Kidney (tissue), 14 donors: ENCODE measurements around the gene TMEM54. TPM values are rescaled to one million over a fixed set of nuclear protein-coding genes. Genes with fewer than 3 reads are reported as not detected.

Experiments
- DNase-seq, 5 donors: peaks; one replicate each; pipeline ENCODE4 v3.0.0-alpha.2; 2013 to 2020
- FAIRE-seq: peaks from 2 replicates; lab custom pipeline; 2012; peaks lifted over from hg19 to GRCh38; lab: Jason Lieb, UNC
- H3K27ac ChIP-seq, 2 donors: one replicate each; pipeline ENCODE4 v1.7.0; 2013; ENCODE audit warnings: low read depth in 2 of 2, low read length in 2 of 2, inconsistent platforms in 1 of 2
- H3K27me3 ChIP-seq: one replicate; pipeline ENCODE4 v1.7.1; 2013; ENCODE audit warnings: low read length, inconsistent platforms; ENCODE audit not compliant: control insufficient read depth, insufficient read depth
- H3K36me3 ChIP-seq, 3 donors: one replicate each; pipeline versions ENCODE4 v1.7.0 to v1.7.1; 2013; ENCODE audit warnings: low read length in 3 of 3, control low read depth in 1 of 3, inconsistent platforms in 1 of 3; ENCODE audit not compliant: insufficient read depth in 3 of 3, control insufficient read depth in 2 of 3
- H3K4me1 ChIP-seq, 3 donors: one replicate each; pipeline versions ENCODE4 v1.7.0 to v1.7.1; 2013; ENCODE audit warnings: low read length in 3 of 3, inconsistent platforms in 1 of 3, low read depth in 1 of 3; ENCODE audit not compliant: control insufficient read depth in 2 of 3, insufficient read depth in 2 of 3
- H3K4me3 ChIP-seq, 3 donors: one replicate each; pipeline versions ENCODE4 v1.7.0 to v1.8.1; 2013; ENCODE audit warnings: low read length in 3 of 3, control low read depth in 1 of 3, inconsistent platforms in 1 of 3
- H3K9ac ChIP-seq, 3 donors: one replicate each; pipeline versions ENCODE4 v1.7.0 to v1.7.1; 2013; ENCODE audit warnings: low read length in 3 of 3, control low read depth in 1 of 3, inconsistent platforms in 1 of 3
- H3K9me3 ChIP-seq, 3 donors: one replicate each; pipeline versions ENCODE4 v1.7.0 to v1.7.1; 2013; ENCODE audit warnings: low read length in 3 of 3, control low read depth in 1 of 3, inconsistent platforms in 1 of 3; ENCODE audit not compliant: control insufficient read depth in 2 of 3, insufficient read depth in 1 of 3
- CTCF ChIP-seq: IDR thresholded peaks from 3 replicates; pipeline ENCODE4 v1.5.1; 2012; ENCODE audit warnings: mild to moderate bottlenecking, moderate library complexity, borderline replicate concordance; ENCODE audit not compliant: insufficient read depth; ENCODE audit errors: extremely low read depth
- intact Hi-C: fragments of 100-400 bp; cut with DNase I; formaldehyde crosslinking; loops from one replicate; pipeline ENCODE4 v1.11.1; 2022
- polyA plus RNA-seq: library from polyadenylated mRNA; stranded (reverse); fragments of 350-450 nt; fragmentation: Illumina TruSeq; extraction: RNeasy Lipid Tissue Mini Kit (QIAGEN cat#74804); gene quantifications from one replicate; pipeline ENCODE4 v1.2.3, GENCODE V29; 2014; ENCODE audit warnings: low read depth, low replicate concordance; ENCODE audit not compliant: insufficient read depth
- total RNA-seq: library from RNA; stranded (reverse); fragmentation: NEBNext Ultra II Directional; extraction: Animal tissue kit (Norgen Biotek cat#: 25700); gene quantifications from one replicate; pipeline ENCODE4 v1.2.1, GENCODE V29; 2021
- donor health status: control.
- donor health status: control.
- donor health status: control.
- donor health status: control.
- donor health status: control.
- donor health status: DM: yes; HTN: yes; CAD: no.
- donor health status: Normal renal cell carcinoma (clear cell type).

TMEM54 gene
- total and polyA plus RNA-seq, 2 donors from 2014 or later, result 45.9 to 55.2 TPM

GRCh38 chr1:32900371-32900955 is 726 bp downstream of the TMEM54 start:
- peaks cover 0 to 8% (median 0%) of the 10 kb centered on the region in 3 donors for H3K4me1 ChIP-seq
- H3K27ac ChIP-seq, result no peak overlapping the region
- H3K36me3 ChIP-seq, result no peaks in the 10 kb centered on the region
- peak overlapping the region in 2 of 3 donors; percentile 60 to 75 for H3K9ac ChIP-seq
- peak overlapping the region in 2 of 3 donors; percentile 55 to 63 for H3K4me3 ChIP-seq
- intact Hi-C loops, result no loop called here
- no peaks in the 10 kb centered on the region for H3K27me3 ChIP-seq
- FAIRE-seq (no peak), DNase-seq (peak in 1 of 5 donors; percentile 48)
- no peak for TF ChIP-seq CTCF
- no peaks in the 10 kb centered on the region for H3K9me3 ChIP-seq

- FAIRE-seq, result no peak
- no peaks in the 10 kb centered on the region for H3K27me3 ChIP-seq
- no peak overlapping the region for H3K27ac ChIP-seq
- no peak overlapping the region for H3K4me3 ChIP-seq
- H3K9ac ChIP-seq, result no peak overlapping the region
- H3K36me3 ChIP-seq, result no peaks in the 10 kb centered on the region
- no peak for TF ChIP-seq CTCF
- intact Hi-C loops, result no loop called here
- peaks cover 0 to 8% (median 0%) of the 10 kb centered on the region in 3 donors for H3K4me1 ChIP-seq
- no peaks in the 10 kb centered on the region for H3K9me3 ChIP-seq
- peak in 1 of 5 donors; percentile 73 for DNase-seq
Observed at GRCh38 chr1:32899586-32900296, 1.4 kb downstream of the TMEM54 start.

GRCh38 chr1:32898958-32899357 is 2.2 kb downstream of the TMEM54 start:
- Histone ChIP-seq H3K4me3 (no peak overlapping the region), H3K9me3 (no peaks in the 10 kb centered on the region), H3K4me1 (peaks cover 0 to 8% (median 0%) of the 10 kb centered on the region in 3 donors), H3K27me3 (no peaks in the 10 kb centered on the region), H3K36me3 (no peaks in the 10 kb centered on the region), H3K27ac (no peak overlapping the region), H3K9ac (no peak overlapping the region)
- FAIRE-seq (no peak), DNase-seq (no peak)
- TF ChIP-seq CTCF, result no peak
- intact Hi-C loops, result no loop called here
